ENCODE measurements around the gene L3MBTL4.

GRCh38 chr18:5962362-5962761, 452.3 kb downstream of the L3MBTL4 start:
- TF ChIP-seq, protein P1, sequence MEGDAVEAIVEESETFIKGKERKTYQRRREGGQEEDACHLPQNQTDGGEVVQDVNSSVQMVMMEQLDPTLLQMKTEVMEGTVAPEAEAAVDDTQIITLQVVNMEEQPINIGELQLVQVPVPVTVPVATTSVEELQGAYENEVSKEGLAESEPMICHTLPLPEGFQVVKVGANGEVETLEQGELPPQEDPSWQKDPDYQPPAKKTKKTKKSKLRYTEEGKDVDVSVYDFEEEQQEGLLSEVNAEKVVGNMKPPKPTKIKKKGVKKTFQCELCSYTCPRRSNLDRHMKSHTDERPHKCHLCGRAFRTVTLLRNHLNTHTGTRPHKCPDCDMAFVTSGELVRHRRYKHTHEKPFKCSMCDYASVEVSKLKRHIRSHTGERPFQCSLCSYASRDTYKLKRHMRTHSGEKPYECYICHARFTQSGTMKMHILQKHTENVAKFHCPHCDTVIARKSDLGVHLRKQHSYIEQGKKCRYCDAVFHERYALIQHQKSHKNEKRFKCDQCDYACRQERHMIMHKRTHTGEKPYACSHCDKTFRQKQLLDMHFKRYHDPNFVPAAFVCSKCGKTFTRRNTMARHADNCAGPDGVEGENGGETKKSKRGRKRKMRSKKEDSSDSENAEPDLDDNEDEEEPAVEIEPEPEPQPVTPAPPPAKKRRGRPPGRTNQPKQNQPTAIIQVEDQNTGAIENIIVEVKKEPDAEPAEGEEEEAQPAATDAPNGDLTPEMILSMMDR (IDR thresholded peaks at IDR 0.05) = no peak
- TF ChIP-seq POLR2A (IDR thresholded peaks at IDR 0.05) = no peak

Data from body of pancreas (tissue), 4 donors.